GM21576 (cell line): ENCODE data around the gene FRAS1.
"Not testable (repeated sequence)": the region's sequence is repeated elsewhere in the genome, so short reads cannot be mapped to it uniquely, and the experiment has no call there.

Experiments
- ATAC-seq: cut with Tn5 transposase; IDR thresholded peaks from one replicate; pipeline ENCODE4 v1.9.1; 2021; ENCODE audit warnings: mild to moderate bottlenecking, moderate library complexity; ENCODE audit not compliant: unreplicated experiment

Gene FRAS1

DNA sequence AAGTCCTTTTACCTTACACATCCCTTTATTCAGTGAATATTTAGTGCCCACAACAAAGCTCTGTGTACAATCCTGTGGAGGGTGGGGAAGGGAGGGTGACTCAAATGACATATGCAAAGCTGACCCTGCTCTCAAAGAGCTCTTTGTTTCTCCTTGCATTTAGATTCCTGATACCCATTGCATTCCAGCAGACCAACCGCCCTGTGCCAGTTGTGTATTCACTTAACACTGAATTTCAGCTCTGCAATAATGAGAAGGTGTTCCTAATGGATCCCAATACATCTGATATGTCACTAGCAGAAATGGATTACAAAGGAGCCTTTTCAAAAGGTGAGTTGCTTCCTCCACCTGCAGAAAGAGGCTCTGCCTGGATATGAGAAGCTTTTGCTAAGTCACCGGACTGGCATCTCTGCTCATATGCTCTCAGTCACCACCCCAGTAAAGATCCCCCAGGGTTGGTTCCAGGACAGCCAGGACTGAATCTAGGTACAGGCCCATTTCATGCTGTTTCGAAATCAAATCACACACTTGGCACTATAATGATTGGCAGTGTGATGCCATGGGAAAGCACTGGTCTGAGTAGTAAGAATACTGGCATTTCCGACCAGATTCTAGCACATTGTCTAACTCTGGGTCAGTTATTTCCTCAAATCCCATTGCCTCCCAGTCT is 477.3 kb downstream of the FRAS1 start:
- ATAC-seq: no peak

DNA sequence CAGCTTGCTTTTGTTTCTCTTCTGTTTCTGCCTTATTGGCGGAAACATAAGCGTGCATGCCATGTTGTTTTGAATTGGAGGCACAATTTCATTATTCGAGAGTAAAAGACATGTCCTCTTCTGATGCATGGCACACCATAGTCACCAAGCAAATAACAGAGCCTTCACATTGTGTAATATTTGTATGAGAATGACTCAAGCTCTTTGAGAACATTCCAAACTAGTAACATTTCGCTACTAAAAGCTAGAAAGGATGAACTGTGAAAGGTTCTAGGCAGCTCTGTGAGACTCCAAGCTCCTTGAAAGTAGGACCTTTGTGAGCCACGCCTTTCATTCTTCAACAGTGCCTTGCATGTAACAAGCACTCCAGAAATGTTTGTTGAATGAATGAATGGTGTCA is 485.2 kb downstream of the FRAS1 start:
- ATAC-seq: no peak

DNA sequence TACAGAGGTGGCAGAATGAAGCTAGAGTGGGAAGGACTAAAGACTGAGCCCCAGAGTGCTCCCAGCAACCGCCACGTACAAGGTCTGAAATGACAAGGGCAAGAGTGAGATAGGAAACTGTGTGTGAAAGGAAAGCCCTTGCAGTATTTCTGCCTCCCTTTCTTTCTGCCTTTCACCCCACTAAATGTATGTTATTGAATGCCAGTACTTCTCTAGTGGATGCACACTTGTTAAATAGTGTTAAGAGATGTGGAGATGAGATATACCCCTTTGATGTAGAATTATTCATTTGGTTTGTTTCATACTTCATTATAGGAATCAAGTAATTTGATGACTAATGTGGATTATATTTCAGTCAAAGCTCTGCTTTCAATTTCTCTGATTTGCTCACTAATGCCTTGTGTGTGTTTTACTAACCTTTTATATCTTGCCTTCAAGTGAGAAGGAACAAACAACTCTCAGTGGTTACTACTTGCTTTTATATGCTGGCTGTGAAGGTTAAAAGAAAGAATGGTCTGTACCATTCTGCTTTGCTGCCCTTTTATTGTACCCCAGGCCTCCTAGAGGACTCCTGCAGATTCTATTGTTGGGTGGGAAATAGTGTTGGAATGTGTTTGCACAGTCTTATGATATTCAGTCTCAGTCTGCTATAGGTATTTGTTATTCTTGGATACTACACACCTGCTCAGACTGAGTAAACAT is 486.5 kb downstream of the FRAS1 start:
- no peak for ATAC-seq

DNA sequence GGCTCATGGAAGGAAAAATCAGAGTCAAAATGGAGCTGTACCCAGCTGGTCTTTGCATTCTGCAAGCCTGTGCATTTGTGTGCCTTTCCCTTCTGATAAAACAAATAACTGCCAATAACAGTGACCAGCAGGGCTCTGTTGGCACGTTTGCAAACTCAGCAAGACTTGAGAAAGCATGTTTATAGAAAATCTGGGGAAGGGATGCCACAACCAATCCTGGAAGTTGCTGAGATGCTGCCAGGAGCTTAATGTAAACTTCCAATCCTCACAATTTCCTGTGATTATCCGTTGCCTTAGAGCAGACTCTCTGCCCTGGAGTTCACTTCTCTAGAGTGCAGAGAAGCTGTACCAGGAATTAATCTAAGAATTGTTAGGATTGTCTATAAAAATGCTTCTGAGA is 487.6 kb downstream of the FRAS1 start:
- ATAC-seq: no peak

DNA sequence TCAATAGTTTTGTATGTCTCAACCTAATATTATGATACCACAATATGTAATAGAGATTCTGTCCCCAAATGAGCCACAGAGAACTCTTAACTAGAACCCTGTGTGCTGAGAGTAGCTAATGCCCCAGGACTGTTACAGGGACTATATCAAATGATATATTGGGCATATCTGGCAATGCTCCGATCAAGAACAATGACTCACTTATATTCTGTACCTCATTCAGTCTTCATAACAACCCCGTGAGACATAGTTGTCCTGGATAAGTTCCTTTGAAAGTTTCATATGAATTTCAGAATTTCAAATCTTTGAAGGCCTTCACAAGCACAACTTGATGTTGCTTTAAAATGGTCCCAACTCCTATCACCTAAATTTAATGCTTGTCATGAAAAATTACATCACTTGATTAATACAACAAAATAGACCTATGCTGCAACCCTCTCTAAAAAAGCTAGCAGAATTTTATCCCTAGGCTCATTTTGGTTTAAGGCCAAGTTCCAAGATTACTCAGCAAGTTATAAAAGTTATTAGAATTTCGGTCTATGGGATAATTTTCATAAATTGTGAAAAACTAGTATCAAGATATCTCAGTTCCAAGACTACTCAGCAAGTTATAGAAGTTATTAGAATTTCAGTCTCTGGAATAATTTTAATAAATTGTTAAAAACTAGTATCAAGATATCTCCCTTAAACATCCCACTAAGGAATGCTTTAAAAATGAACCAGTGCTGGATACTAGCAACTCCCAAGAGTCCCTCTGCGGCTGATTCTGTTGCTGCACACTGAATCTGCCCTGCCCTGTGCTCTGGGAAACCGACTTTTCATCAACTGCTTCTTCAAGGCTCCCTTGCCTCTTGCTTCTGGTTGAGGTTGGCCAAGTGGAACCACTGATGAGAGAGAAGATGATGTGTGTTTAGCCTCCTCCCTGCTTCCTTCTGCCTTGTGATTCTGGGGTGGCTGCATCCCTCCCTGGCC is 488.4 kb downstream of the FRAS1 start:
- ATAC-seq: no peak

DNA sequence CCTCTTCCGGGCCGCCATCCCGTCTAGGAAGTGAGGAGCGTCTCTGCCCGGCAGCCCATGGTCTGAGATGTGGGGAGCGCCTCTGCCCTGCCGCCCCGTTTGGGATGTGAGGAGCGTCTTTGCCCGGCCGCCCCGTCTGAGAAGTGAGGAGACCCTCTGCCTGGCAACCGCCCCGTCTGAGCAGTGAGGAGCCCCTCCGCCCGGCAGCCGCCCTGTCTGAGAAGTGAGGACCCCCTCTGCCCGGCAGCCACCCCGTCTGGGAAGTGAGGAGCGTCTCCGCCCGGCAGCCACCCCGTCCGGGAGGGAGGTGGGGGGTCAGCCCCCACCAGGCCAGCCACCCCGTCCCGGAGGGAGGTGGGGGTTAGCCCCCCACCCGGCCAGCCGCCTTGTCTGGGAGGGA is 490.8 kb downstream of the FRAS1 start:
- ATAC-seq: not testable (repeated sequence)

DNA sequence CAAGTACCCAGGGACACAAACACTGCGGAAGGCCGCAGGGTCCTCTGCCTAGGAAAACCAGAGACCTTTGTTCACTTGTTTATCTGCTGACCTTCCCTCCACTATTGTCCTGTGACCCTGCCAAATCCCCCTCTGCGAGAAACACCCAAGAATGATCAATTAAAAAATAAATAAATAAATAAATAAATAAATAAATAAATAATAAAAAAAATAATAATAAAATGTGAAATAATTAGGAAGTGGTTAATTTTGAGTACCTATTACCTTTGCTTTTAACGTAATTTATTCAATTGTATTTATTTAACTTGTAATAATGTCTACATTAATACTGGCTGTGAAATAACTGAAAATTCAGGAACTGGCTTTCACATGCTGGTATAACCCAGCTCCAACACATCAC is 491.8 kb downstream of the FRAS1 start:
- not testable (repeated sequence) for ATAC-seq

DNA sequence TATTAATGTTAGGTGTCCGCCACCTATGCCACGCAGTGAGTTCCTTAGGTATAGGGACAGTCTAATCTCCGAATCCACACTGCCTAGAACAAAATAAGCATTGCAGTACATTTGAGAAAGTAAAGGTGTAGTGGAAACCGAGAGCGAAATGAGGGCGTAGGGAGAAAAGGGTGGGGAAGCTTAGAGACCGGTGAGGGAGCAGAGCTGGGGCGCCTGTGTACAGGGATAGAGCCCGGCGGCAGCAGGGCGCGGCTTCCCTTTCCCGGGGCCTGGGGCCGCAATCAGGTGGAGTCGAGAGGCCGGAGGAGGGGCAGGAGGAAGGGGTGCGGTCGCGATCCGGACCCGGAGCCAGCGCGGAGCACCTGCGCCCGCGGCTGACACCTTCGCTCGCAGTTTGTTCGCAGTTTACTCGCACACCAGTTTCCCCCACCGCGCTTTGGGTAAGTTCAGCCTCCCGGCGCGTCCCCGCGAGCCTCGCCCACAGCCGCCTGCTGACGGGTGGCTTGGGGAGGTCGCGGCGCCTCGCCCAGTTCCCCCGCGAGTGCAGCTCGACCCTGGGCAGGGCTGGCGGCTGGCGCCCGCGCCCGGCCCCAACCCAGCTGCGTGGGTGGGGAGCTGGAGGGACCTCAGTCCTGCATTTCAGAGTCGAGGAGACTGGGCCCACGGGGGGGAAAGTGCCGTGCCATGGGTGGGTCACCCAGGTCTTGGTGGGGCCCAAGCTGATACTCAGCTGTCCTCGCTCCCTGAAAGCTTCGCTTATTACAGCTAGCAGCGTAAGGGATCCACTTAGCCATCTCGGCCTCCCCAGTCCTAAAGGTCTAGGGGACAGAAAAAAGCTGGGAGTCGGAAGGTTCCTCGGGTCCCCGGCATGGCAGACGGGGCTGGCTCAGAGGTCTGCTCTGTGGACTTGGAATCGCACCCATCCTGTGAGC is 494.6 kb downstream of the FRAS1 start, which contains the start of gene ANXA3:
Gene ANXA3 (plus strand): TSS at position 351 of the 932 bp plus-strand sequence. CDS start 2,704 bp downstream, outside the sequence.
- ATAC-seq: no peak

DNA sequence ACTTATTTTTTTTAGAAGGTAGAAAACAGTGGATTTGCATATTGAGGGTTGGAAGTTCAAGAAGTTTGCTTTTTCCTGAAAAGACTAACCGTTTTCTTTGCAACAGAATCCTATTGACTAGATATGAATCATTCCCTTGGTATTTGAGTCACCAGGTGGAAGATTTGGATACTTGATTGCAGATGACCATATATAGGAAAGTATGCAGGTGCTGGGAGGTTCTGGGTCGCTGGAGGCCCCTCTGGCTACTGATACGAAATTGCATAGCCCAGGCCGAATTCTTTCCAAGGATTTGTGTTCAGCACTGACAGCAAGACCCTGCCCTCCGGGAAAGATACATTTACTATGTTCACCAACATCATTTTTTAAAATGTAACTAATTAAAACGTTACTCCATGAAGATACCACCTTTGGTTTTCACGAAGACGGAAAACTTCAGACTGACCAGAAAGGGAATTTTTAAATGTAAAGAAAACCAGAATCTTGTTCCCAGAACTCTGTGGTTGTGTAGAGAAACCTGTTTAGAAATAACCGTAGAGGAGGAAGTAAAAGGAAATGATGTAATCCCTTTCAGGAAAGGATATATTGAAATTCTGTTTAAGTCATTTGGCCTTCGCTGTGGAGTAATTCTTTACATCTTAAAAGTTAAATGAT is 495.4 kb downstream of the FRAS1 start:
- no peak for ATAC-seq

DNA sequence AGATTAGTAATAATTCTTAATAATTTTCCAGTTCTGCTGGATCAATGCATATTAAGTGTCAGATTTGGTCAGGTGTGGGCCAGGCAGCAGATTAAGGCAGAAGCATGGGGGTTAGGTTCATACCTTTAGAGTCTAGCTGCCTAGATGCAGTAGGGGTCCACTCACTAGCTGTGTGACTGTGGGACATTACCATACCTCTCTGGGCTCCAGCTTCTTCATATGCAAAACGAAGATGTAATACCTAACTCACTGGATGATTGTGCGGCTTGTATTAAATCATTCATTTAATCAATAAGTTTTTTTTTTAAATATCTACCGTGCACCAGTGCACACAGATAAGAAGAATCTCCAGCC is 495.9 kb downstream of the FRAS1 start:
- ATAC-seq: no peak

DNA sequence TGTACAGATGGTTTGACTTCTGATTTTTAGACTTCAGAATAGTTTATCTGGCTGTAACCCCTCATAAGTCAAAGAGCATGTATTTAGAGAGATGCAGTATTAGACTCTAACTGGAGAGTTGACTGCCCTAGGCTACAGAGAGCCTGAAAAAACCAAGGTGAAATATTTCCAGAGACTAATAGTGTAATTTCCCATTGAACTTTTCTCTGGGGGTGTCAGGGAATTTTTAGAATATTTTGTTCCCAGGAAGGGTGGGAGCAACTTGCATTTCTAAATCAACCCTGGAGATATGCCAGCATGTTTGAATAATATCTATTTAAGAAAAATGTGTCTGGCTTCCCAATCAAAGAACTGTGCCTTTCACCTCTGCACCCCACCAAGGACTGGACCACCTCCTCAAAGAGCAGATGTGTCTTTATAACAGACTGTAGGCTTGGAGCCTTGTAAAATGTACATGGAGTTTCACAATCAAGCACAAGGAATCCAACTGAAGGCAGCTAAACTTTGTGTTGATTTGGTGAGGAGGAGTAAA is 496.5 kb downstream of the FRAS1 start:
- no peak for ATAC-seq

DNA sequence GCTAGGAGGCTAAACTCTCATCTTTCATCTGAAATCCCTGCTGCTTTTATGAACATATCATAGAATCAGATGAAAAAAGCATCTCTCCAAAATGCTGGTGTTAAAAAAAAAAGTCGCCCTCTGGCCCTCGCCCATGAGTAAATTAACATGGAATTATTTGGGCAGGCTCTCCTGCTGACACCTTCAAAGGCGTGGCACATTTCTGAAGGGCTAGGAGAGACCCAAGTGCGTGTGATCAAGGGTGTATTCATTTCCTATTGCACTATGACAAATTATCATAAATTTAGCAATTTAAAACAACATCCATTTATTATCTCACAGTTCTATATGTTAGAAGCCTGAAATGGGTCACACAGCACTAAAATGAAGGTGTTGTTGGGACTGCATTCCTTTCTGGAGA is 499.5 kb downstream of the FRAS1 start:
- no peak for ATAC-seq

DNA sequence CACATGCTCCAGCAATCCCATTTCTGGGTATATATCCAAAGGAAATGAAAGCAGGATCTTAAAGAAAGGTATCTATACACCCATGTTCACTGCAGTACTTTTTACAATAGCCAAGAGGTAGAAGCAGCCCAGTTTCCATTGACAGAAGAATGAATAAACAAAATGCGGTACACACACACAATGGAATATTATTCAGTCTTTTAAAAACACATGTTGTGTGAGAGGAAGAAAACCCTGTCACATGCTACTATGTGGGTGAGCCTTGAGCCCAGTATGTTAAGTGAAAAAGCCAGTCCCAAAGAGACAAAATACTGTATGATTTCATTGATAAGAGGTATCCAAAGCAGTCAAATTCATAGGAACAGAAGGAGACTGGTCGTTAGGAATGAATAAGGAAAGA is 500.7 kb downstream of the FRAS1 start:
- ATAC-seq: no peak

DNA sequence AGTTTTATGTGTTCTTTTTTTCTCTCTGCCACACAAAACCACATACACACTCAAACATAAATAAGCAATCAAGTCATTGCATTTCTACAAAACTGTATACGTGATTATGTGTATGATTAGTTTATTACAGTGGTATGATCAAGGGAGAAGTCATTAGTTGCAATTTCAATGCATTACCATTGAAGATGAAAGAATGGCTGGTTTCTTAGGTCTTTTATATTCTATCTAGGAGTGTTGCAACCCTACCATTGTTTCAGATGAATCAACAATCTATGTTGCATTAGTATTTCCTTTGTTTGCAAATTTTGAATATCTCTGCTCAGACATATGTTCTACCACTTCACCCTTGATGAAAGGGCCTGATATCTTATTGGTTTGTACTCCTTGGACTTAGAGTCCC is 501.3 kb downstream of the FRAS1 start:
- ATAC-seq: no peak

DNA sequence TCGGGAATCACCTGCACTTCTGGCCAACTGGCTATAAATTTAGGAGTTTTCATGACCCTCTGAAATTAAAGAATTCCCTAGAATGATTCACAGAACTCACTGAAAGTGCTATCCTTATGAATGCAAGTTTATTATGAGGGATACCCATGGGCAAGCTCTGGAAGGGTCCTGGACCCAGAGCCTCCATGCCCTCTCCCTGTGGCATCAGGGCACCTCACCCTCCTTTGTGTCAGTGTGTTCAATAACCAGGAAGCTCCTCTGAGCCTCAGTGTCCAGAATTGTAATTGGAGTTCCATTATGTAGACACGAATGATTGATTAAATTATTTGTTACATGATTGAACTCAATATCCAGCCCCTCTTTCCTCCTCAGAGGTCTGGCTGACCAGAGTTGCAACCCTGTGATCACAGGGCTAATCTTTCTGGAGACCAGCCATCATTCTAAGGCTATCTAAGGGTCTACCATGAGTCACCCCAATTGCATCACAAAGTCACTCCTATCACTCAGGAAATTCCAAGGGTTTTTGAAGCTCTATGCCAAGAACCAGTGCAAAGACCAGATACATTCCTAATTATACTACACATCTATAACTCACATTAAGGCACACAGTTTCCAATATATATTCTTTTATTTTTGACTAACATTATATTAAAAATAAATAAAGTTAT is 503.3 kb downstream of the FRAS1 start:
- ATAC-seq: no peak

DNA sequence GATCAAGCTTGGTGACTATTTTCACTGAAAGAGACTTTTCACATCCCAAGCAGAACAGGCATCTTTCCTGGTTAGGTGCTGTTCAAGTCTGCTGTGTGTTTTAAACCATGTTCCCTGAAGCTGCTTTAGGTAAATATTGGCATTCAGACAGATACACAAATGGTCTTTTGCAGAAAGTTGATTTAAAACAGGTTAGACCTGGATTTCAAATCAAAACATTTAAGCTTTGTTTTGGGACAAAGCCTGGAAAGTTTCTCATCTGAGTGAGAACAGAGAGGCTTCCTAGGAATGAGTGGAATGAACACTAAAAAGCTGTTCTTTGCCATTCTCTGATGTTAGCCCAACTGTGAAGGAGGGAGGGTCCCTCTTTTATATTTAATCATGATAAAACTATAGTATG is 504.6 kb downstream of the FRAS1 start:
- ATAC-seq: no peak

DNA sequence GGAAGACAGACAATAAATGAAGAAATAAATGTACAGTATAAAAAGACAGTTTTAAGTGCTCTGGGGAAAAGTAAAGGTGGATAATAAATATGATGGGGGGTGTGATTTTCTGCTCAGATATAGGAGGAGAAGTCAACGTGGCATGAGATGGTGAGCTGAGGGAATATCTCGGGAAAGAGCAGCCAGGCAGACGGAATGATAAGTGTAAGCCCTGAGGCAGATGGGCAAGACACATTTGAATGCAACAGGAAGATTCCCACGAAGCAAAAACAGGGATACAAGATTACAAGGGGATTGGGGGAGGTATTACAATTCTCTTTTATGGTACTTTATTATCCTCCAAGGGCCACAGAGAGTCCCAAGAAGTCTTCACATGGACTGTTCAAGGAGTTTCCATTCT is 505.6 kb downstream of the FRAS1 start:
- ATAC-seq: no peak

DNA sequence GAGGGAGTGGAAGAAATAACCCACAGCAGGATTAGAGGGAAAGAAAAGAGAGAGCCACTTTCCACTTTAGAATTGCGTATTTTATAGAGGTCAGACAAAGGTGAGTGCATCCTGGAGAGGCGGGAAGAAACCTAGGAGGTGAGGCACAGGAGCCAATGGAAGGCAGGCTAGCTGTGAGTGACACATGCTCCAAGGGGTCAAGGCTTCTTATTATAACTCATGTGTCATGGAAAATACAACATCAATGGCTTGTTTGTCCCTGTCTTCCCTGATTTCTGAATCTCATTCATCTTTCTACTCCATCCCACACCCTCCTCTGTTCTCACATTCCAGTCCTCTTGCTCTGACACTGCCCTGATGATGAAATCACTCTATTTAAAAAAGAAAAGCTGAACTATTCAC is 508.8 kb downstream of the FRAS1 start:
- ATAC-seq: no peak

DNA sequence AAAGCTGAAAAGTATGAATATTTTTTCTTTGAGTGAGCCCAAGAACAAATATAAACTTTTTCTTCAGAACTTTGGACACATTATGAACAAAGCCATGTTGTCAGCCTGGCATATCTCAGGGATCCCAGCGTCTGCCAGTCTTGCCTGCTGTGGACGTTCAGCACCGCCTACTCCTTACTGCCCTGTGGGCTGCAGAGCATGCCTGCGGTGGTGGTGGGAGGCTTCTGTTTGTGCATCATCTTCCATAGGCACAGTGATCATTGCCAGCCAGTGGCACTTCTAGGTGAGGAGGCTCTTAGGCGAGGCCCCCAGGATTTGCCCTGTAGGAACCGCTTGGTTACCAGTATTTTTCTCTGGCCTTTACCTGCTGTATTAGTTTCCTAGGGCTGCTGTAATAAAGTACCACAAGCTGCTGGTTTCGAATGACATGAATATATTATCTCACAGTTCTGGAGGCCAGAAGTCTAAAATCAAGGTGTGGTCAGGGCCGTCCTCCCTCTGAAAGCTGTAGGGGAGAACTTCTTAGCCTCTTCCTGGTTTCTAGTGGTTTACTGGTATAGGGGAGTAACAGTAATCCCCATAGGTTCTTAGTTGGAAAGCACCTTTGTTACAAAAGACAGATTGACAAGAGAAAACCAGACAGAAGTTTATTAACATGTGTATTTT is 509.8 kb downstream of the FRAS1 start:
- ATAC-seq: no peak
